Astrocyte (in vitro differentiated cells and primary cell): Measurements from ENCODE around the gene NR6A1. TPM values are rescaled to one million over a fixed set of nuclear protein-coding genes. Genes with fewer than 3 reads are reported as not detected.

Experiments
- DNase-seq: peaks from one replicate; pipeline ENCODE4 v3.0.0-alpha.2; 2010; ENCODE audit warnings: low read depth
- FAIRE-seq: peaks from 2 replicates; lab custom pipeline; 2011; peaks lifted over from hg19 to GRCh38; lab: Jason Lieb, UNC
- H2AFZ ChIP-seq: 2 replicates; pipeline ENCODE4 v1.6.0; 2012; ENCODE audit warnings: low read depth, low read length, inconsistent platforms
- H3K27ac ChIP-seq: 2 replicates; pipeline ENCODE4 v1.5.1; 2011; ENCODE audit warnings: low read depth, low read length, inconsistent platforms
- H3K27me3 ChIP-seq: 2 replicates; pipeline ENCODE4 v1.6.0; 2011; ENCODE audit warnings: low read length, inconsistent platforms; ENCODE audit not compliant: insufficient read depth
- H3K36me3 ChIP-seq: 2 replicates; pipeline ENCODE4 v1.5.1; 2011; ENCODE audit warnings: low read length, inconsistent platforms; ENCODE audit not compliant: insufficient read depth
- H3K4me1 ChIP-seq: 2 replicates; pipeline ENCODE4 v1.5.1; 2011; ENCODE audit warnings: low read length, inconsistent platforms; ENCODE audit not compliant: insufficient read depth
- H3K4me2 ChIP-seq: 2 replicates; pipeline ENCODE4 v1.6.0; 2012; ENCODE audit warnings: low read length, inconsistent platforms
- H3K4me3 ChIP-seq: 2 replicates; pipeline ENCODE4 v1.5.1; 2011; ENCODE audit warnings: low read depth, mild to moderate bottlenecking, low read length, inconsistent platforms; ENCODE audit not compliant: insufficient read depth
- H3K79me2 ChIP-seq: 2 replicates; pipeline ENCODE4 v1.6.0; 2012; ENCODE audit warnings: mild to moderate bottlenecking, low read length, inconsistent platforms; ENCODE audit not compliant: insufficient read depth
- H3K9ac ChIP-seq: 2 replicates; pipeline ENCODE4 v1.6.0; 2012; ENCODE audit warnings: mild to moderate bottlenecking, low read length, inconsistent platforms
- H3K9me3 ChIP-seq: 2 replicates; pipeline ENCODE4 v1.5.1; 2012; ENCODE audit warnings: low read depth, mild to moderate bottlenecking, low read length, inconsistent platforms; ENCODE audit not compliant: insufficient read depth
- H4K20me1 ChIP-seq: 2 replicates; pipeline ENCODE4 v1.6.0; 2012; ENCODE audit warnings: low read length, inconsistent platforms; ENCODE audit not compliant: insufficient read depth
- H3K27ac Mint-ChIP-seq: one replicate; pipeline ENCODE4 v1.8.0; 2021; ENCODE audit warnings: mild to moderate bottlenecking, mixed read lengths; ENCODE audit not compliant: unreplicated experiment
- H3K27me3 Mint-ChIP-seq: one replicate; pipeline ENCODE4 v1.8.0; 2021; ENCODE audit warnings: low read depth, mixed read lengths; ENCODE audit not compliant: unreplicated experiment
- H3K36me3 Mint-ChIP-seq: one replicate; pipeline ENCODE4 v1.8.0; 2021; ENCODE audit warnings: low read depth, mixed read lengths; ENCODE audit not compliant: unreplicated experiment
- H3K4me1 Mint-ChIP-seq: one replicate; pipeline ENCODE4 v1.8.0; 2021; ENCODE audit warnings: low read depth, mixed read lengths; ENCODE audit not compliant: unreplicated experiment
- H3K4me3 Mint-ChIP-seq: one replicate; pipeline ENCODE4 v1.8.0; 2021; ENCODE audit warnings: mild to moderate bottlenecking, moderate library complexity, mixed read lengths; ENCODE audit not compliant: unreplicated experiment
- H3K9me3 Mint-ChIP-seq: one replicate; pipeline ENCODE4 v1.8.0; 2021; ENCODE audit warnings: mild to moderate bottlenecking, mixed read lengths; ENCODE audit not compliant: unreplicated experiment
- EZH2 ChIP-seq: IDR thresholded peaks from 2 replicates; pipeline ENCODE4 v1.6.1; 2012; ENCODE audit warnings: mild to moderate bottlenecking, low read length, inconsistent platforms; ENCODE audit not compliant: insufficient read depth
- total RNA-seq: library from RNA; stranded (reverse); gene quantifications from 2 replicates; pipeline ENCODE4 v1.2.1, GENCODE V29; 2021
- TF ChIP-seq, protein P1 (sequence below): IDR thresholded peaks from 2 replicates; pipeline ENCODE4 v1.5.1; 2011; ENCODE audit warnings: low read depth, mild to moderate bottlenecking, inconsistent platforms, low read length, moderate library complexity; ENCODE audit not compliant: insufficient read depth

NR6A1 gene
- total RNA-seq, 1 donor from 2014 or later: 20.8 TPM

DNA sequence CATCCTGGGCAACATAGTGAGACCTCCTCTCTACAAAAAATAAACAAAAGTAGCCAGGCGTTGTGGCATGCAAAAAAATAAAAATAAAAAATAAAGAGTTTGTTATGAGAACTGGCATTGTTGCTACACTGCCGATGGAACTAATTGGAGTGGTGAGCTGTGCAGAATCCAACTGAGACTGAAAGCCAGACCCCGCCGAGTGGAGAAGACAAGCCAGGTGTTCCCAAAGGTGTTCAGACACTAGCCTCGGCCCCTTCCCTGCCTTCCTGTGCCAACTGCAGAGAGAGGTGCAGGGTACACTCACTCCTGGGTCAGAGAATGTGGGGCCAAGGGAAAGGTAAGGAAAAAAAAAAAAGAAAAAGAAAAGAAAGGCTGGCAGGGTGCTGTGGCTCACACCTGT, 44.5 kb upstream of the NR6A1 start:
- FAIRE-seq: no peak

DNA sequence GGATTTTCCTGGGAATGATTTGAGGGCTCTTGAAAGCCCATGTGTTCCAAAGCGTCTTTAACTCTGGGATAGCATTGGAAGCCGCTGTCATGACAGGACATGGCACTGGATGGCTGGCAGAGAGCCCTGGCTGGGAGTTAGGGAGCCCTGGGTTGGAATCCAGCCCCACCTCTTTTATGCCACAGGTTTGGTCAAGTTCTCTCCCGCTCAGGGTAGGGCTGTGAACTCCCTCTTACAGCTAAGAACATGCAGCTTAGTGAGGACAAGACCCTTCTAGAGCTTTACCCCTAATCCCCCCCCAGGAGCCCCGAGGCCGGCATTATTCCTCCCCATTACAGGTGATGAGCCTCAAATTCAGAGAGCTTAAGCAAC, 43.0 kb upstream of the NR6A1 start:
- Mint-ChIP-seq H3K36me3 (peaks cover 4% of the 10 kb centered on the region), H3K4me3 (no peak overlapping the region), H3K9me3 (no peaks in the 10 kb centered on the region), H3K27ac (peak overlapping the region; percentile 93), H3K4me1 (peaks cover 44% of the 10 kb centered on the region), H3K27me3 (no peaks in the 10 kb centered on the region)
- no peaks in the 10 kb centered on the region for H4K20me1 ChIP-seq
- no peak for DNase-seq
- H2AFZ ChIP-seq: peak overlapping the region; percentile 1
- no peaks in the 10 kb centered on the region for H3K27me3 ChIP-seq
- H3K4me1 ChIP-seq: peaks cover 54% of the 10 kb centered on the region
- no peaks in the 10 kb centered on the region for H3K79me2 ChIP-seq
- no peak overlapping the region for H3K27ac ChIP-seq
- no peaks in the 10 kb centered on the region for H3K9me3 ChIP-seq
- no peaks in the 10 kb centered on the region for H3K36me3 ChIP-seq
- no peak overlapping the region for H3K4me3 ChIP-seq
- H3K4me2 ChIP-seq: peak overlapping the region; percentile 75
- peak overlapping the region; percentile 9 for H3K9ac ChIP-seq
- FAIRE-seq: no peak
- TF ChIP-seq EZH2: no peak
- TF ChIP-seq, protein P1, sequence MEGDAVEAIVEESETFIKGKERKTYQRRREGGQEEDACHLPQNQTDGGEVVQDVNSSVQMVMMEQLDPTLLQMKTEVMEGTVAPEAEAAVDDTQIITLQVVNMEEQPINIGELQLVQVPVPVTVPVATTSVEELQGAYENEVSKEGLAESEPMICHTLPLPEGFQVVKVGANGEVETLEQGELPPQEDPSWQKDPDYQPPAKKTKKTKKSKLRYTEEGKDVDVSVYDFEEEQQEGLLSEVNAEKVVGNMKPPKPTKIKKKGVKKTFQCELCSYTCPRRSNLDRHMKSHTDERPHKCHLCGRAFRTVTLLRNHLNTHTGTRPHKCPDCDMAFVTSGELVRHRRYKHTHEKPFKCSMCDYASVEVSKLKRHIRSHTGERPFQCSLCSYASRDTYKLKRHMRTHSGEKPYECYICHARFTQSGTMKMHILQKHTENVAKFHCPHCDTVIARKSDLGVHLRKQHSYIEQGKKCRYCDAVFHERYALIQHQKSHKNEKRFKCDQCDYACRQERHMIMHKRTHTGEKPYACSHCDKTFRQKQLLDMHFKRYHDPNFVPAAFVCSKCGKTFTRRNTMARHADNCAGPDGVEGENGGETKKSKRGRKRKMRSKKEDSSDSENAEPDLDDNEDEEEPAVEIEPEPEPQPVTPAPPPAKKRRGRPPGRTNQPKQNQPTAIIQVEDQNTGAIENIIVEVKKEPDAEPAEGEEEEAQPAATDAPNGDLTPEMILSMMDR: no peak

More for the DNA sequence above, 44.5 kb upstream of the NR6A1 start:
- H3K9me3 ChIP-seq: no peaks in the 10 kb centered on the region
- TF ChIP-seq, protein P1: no peak
- TF ChIP-seq EZH2: no peak
- H3K27me3 ChIP-seq: no peaks in the 10 kb centered on the region
- no peaks in the 10 kb centered on the region for H3K36me3 ChIP-seq
- Mint-ChIP-seq H3K9me3 (no peaks in the 10 kb centered on the region), H3K4me1 (peaks cover 42% of the 10 kb centered on the region), H3K27ac (no peak overlapping the region), H3K4me3 (no peak overlapping the region), H3K27me3 (no peaks in the 10 kb centered on the region), H3K36me3 (peaks cover 2% of the 10 kb centered on the region)
- no peak overlapping the region for H3K9ac ChIP-seq
- peaks cover 48% of the 10 kb centered on the region for H3K4me1 ChIP-seq
- H4K20me1 ChIP-seq: no peaks in the 10 kb centered on the region
- no peak overlapping the region for H3K4me3 ChIP-seq
- DNase-seq: no peak
- H3K27ac ChIP-seq: no peak overlapping the region
- H3K4me2 ChIP-seq: no peak overlapping the region
- H2AFZ ChIP-seq: no peak overlapping the region
- H3K79me2 ChIP-seq: no peaks in the 10 kb centered on the region

DNA sequence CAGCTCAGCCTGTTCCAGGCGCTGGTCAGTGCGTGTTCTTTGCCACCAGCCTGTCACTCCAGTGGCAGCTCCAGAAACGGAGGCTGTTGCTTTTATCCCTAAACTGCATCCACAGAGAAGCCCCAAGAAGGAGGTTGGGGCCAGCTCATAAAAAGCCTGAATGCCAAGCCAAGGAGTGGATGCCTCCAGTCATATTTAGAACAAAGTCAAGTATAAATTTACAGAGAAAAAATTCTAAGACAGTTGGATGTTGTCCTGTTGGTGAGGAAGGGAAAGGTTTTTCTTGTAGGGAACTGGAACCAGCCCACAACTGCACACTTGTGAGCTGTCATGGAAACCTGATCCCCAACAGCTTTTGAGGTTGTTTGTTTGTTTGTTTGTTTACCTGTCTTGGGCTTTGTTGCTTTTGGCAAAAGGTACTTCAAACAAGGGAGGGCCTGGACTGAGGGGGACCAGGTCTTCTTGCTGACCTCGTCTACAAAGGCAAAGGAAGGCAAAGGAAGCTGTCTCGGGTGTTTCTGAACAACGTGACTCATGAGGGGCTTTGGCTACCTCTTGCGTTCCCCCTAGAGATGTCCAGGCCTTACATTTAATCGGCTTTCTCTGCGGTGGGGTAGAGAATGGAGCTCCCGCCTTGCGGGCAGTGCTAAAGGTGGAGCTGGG, 42.5 kb upstream of the NR6A1 start:
- Histone ChIP-seq H3K4me1 (peaks cover 49% of the 10 kb centered on the region), H3K9me3 (no peaks in the 10 kb centered on the region), H3K4me2 (peak overlapping the region; percentile 75), H4K20me1 (no peaks in the 10 kb centered on the region), H3K9ac (peak overlapping the region; percentile 77), H3K27me3 (no peaks in the 10 kb centered on the region), H3K27ac (peak overlapping the region; percentile 98), H3K79me2 (no peaks in the 10 kb centered on the region), H2AFZ (peak overlapping the region; percentile 32), H3K4me3 (no peak overlapping the region), H3K36me3 (no peaks in the 10 kb centered on the region)
- H3K36me3 Mint-ChIP-seq: peaks cover 6% of the 10 kb centered on the region
- FAIRE-seq (no peak), DNase-seq (peak; percentile 35)
- peak overlapping the region; percentile 93 for H3K27ac Mint-ChIP-seq
- TF ChIP-seq, protein P1: no peak
- TF ChIP-seq EZH2: no peak
- no peak overlapping the region for H3K4me3 Mint-ChIP-seq
- no peaks in the 10 kb centered on the region for H3K9me3 Mint-ChIP-seq
- peaks cover 44% of the 10 kb centered on the region for H3K4me1 Mint-ChIP-seq
- H3K27me3 Mint-ChIP-seq: no peaks in the 10 kb centered on the region
